Vagina (tissue), 2 donors: ENCODE measurements around the gene INF2.

Experiments used
- POLR2A ChIP-seq, 2 donors: fragments of 450-650 bp; IDR thresholded peaks; one replicate each; pipeline ENCODE4 v1.6.1; 2017; ENCODE audit warnings: antibody characterized with exemption in 2 of 2, mild to moderate bottlenecking in 2 of 2, moderate library complexity in 2 of 2
- POLR2AphosphoS5 ChIP-seq, 2 donors: sonication (generic); formaldehyde crosslinking; IDR thresholded peaks; one replicate each; pipeline ENCODE4 v1.9.0; 2017; ENCODE audit warnings: antibody characterized with exemption in 2 of 2, mild to moderate bottlenecking in 2 of 2, low read depth in 1 of 2; ENCODE audit not compliant: insufficient read depth in 1 of 2
- TF ChIP-seq, protein P1 (sequence below), 3 experiments: fragments of 450-650 bp in 2 of 3; fragments of 200-600 bp in 1 of 3; sonication (generic) in 1 of 3; IDR thresholded peaks; one replicate each; pipeline ENCODE4 v1.5.1; 2017 to 2019; ENCODE audit warnings: antibody characterized with exemption in 3 of 3, mild to moderate bottlenecking in 2 of 3, moderate library complexity in 2 of 3

DNA sequence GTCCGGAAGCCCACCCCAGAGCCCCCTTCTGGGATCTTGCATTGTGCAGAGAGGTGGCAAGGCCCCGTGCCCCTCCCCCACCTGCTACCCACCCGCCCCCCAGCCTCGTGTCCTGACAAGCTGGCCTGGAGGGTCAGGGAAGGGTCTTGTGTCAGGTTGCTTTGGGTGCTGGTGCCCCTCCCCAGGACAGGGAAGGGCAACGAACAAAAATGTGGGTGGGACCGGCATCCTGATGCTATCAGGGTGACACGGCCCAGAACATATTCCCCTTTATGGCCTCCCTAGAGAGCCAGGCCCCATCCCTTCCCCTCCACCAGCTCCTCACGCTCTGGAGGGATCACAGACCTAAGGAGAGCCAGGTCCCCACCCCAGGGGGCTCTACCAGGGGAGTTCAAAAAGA lies 46.1 kb upstream of the INF2 start:
- TF ChIP-seq POLR2A (IDR thresholded peaks at IDR 0.05) (no peak), POLR2AphosphoS5 (IDR thresholded peaks at IDR 0.05; ENCODE audit: insufficient read depth in 1 of 2, low read depth in 1 of 2) (no peak)
- TF ChIP-seq, protein P1, sequence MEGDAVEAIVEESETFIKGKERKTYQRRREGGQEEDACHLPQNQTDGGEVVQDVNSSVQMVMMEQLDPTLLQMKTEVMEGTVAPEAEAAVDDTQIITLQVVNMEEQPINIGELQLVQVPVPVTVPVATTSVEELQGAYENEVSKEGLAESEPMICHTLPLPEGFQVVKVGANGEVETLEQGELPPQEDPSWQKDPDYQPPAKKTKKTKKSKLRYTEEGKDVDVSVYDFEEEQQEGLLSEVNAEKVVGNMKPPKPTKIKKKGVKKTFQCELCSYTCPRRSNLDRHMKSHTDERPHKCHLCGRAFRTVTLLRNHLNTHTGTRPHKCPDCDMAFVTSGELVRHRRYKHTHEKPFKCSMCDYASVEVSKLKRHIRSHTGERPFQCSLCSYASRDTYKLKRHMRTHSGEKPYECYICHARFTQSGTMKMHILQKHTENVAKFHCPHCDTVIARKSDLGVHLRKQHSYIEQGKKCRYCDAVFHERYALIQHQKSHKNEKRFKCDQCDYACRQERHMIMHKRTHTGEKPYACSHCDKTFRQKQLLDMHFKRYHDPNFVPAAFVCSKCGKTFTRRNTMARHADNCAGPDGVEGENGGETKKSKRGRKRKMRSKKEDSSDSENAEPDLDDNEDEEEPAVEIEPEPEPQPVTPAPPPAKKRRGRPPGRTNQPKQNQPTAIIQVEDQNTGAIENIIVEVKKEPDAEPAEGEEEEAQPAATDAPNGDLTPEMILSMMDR (IDR thresholded peaks at IDR 0.05) = no peak
